Right lobe of liver (tissue), 4 donors: ENCODE data around the gene VASN.

Experiments
- CTCF ChIP-seq, 4 donors: fragments of 200-600 bp in 3 of 4; fragments of 450-650 bp in 1 of 4; IDR thresholded peaks; one replicate each; pipeline versions ENCODE4 v1.5.1 to v1.8.0; 2016 to 2022; ENCODE audit warnings: antibody characterized with exemption in 4 of 4, mild to moderate bottlenecking in 2 of 4
- POLR2A ChIP-seq: fragments of 450-650 bp; IDR thresholded peaks from one replicate; pipeline ENCODE4 v1.6.1; 2017; ENCODE audit warnings: antibody characterized with exemption, mild to moderate bottlenecking
- donor health status: DM: no; HTN: no; CAD: no.
- donor health status: DM: no; HTN: no; CAD: no.
- donor health status: DM: no; HTN: yes; CAD: no.

DNA sequence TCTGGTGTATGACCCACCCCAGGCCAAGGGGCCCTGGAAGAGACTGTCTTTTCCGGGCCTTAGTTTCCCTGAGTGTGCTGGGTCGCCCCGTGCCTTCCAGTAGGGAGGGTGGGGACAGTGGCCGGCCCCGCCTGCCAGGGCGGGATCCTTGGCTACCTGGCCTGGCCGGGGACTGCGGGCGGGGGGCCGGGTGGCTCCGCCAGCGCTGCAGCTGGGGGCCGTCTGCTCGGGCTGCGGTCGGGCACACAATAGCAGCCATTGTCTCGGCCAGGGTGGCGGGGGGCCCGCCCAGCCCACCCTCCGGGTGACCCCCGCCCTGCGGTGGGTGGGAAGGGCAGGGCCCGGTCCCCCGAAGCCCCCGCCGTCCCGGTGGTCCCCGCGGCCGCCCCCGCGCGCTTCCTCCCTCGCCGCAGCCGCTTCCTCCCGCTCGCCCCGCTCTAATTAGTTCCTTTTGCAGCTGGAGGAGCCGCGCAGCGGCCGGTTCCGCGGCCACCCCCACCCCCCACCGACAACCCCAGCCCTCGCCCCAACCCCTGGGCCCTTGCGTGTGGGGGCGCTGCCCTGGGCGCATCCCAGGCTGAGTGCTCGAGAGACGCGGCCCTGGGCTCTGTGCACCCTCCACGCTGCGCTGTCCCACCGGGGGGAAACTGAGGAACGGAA lies 44.1 kb upstream of the VASN start:
- TF ChIP-seq CTCF (IDR thresholded peaks at IDR 0.05) (no peak), POLR2A (no peak)
